ENCODE data around the gene BRF1.

The BRF1 gene

GRCh38 chr14:105300542-105301102 lies at the start of gene BRF1:
Gene BRF1 (minus strand): TSS chr14:105301001. CDS start chr14:105300629, 372 bp downstream.
- ChIA-PET CTCF (interaction anchor here (0.6 to 0.7 kb wide), 3 partner anchors 13 to 188 kb away, joined by 3 read pairs; no protein-coding TSS in a partner anchor), POLR2A (ENCODE audit: low non-redundant PET) (interaction anchor here (0.6 to 1.0 kb wide), 4 partner anchors 86 to 209 kb away, joined by 3 to 7 read pairs (median 4); no protein-coding TSS in a partner anchor)
- TF ChIP-seq CTCF (conservative IDR thresholded peaks at IDR 0.05; ENCODE audit: low read depth) = no peak
- DNase-seq (ENCODE audit: low spot score) = peak; percentile 90
- H3K27ac ChIP-seq = peak within 1 kb of the TSS; percentile 95

- DNase-seq (ENCODE audit: low spot score) = no peak
- no peak overlapping the region for H3K27ac ChIP-seq
- CTCF ChIA-PET = interaction anchor here (0.6 kb wide), 2 partner anchors 11 to 16 kb away, joined by 3 read pairs; no protein-coding TSS in a partner anchor
- TF ChIP-seq CTCF (conservative IDR thresholded peaks at IDR 0.05; ENCODE audit: low read depth) = no peak
- POLR2A ChIA-PET (ENCODE audit: low non-redundant PET) = no interaction called here
Observed at GRCh38 chr14:105349992-105350391, 49.2 kb upstream of the BRF1 start.

- ChIA-PET CTCF (interaction anchor here (0.5 kb wide), 1 partner anchor 68 kb away, joined by 3 read pairs; no protein-coding TSS in a partner anchor), POLR2A (ENCODE audit: low non-redundant PET) (no interaction called here)
- no peak for TF ChIP-seq CTCF (conservative IDR thresholded peaks at IDR 0.05; ENCODE audit: low read depth)
- H3K27ac ChIP-seq = no peak overlapping the region
- no peak for DNase-seq (ENCODE audit: low spot score)
Observed at GRCh38 chr14:105348945-105349699, 48.3 kb upstream of the BRF1 start.

GRCh38 chr14:105348169-105348944 lies 47.6 kb upstream of the BRF1 start:
- ChIA-PET POLR2A (ENCODE audit: low non-redundant PET) (no interaction called here), CTCF (interaction anchor here (0.5 kb wide), 1 partner anchor 67 kb away, joined by 3 read pairs; no protein-coding TSS in a partner anchor)
- TF ChIP-seq CTCF (conservative IDR thresholded peaks at IDR 0.05; ENCODE audit: low read depth) = no peak
- no peak for DNase-seq (ENCODE audit: low spot score)
- peak overlapping the region; percentile 6; the same call in 1 of the 2 replicates for H3K27ac ChIP-seq

- CTCF ChIA-PET = no interaction called here
- TF ChIP-seq CTCF (conservative IDR thresholded peaks at IDR 0.05; ENCODE audit: low read depth) = no peak
- POLR2A ChIA-PET (ENCODE audit: low non-redundant PET) = no interaction called here
- DNase-seq (ENCODE audit: low spot score) = no peak
- H3K27ac ChIP-seq = peak overlapping the region; percentile 6
Observed at GRCh38 chr14:105347587-105347968, 46.8 kb upstream of the BRF1 start.

GRCh38 chr14:105346876-105347586 lies 46.2 kb upstream of the BRF1 start:
- ChIA-PET CTCF (no interaction called here), POLR2A (ENCODE audit: low non-redundant PET) (no interaction called here)
- no peak for DNase-seq (ENCODE audit: low spot score)
- no peak for TF ChIP-seq CTCF (conservative IDR thresholded peaks at IDR 0.05; ENCODE audit: low read depth)
- H3K27ac ChIP-seq = peak overlapping the region; percentile 6

All from RWPE1 (cell line).